C4-2B (cell line): ENCODE results near the gene SYNPR.

Source experiments
- CTCF ChIP-seq: fragments of 450-650 bp; conservative IDR thresholded peaks from 2 replicates; pipeline ENCODE4 v1.5.1; 2017; ENCODE audit warnings: mild to moderate bottlenecking
- ZFX ChIP-seq: fragments of 450-650 bp; IDR thresholded peaks from 2 replicates; pipeline ENCODE4 v1.6.1; 2017

- TF ChIP-seq CTCF (no peak), ZFX (no peak)
These were observed 216.5 kb downstream of the SYNPR start for GRCh38 chr3:63494646-63495045.
